Neural progenitor cell (in vitro differentiated cells): Measurements from ENCODE around the gene PDZK1IP1.

Source experiments
- EZH2 ChIP-seq: fragments of 200-600 bp; sonication (generic); IDR thresholded peaks from 2 replicates; pipeline ENCODE4 v1.6.1; 2017; ENCODE audit warnings: antibody characterized with exemption, mild to moderate bottlenecking, moderate library complexity
- EZH2phosphoT487 ChIP-seq: fragments of 200-600 bp; sonication (generic); IDR thresholded peaks from 2 replicates; pipeline ENCODE4 v1.6.1; 2017; ENCODE audit warnings: antibody characterized with exemption
- TF ChIP-seq, protein P1 (sequence below): fragments of 200-600 bp; sonication (generic); IDR thresholded peaks from 2 replicates; pipeline ENCODE4 v1.5.1; 2017; ENCODE audit warnings: antibody characterized with exemption, mild to moderate bottlenecking

DNA sequence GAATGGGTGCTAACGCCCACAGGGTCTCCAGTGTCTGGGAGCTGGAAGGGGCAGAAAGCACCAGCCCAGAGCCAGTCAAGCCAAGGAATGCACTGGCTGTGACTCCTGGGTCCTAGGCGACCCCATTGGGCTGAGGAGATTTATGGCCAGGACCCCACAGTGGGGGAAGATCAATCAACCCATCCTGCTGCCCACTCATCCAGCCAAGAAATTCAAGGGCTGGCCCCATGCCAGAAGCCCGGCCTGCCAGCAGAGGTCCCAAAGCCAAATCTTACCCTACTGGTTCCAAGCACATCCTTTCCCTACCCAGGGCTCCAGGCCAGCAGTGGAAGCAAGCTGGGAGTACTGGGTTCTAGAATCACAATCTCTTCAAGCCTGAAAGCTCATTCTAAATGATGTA, 6.8 kb upstream of the PDZK1IP1 start:
- TF ChIP-seq, protein P1, sequence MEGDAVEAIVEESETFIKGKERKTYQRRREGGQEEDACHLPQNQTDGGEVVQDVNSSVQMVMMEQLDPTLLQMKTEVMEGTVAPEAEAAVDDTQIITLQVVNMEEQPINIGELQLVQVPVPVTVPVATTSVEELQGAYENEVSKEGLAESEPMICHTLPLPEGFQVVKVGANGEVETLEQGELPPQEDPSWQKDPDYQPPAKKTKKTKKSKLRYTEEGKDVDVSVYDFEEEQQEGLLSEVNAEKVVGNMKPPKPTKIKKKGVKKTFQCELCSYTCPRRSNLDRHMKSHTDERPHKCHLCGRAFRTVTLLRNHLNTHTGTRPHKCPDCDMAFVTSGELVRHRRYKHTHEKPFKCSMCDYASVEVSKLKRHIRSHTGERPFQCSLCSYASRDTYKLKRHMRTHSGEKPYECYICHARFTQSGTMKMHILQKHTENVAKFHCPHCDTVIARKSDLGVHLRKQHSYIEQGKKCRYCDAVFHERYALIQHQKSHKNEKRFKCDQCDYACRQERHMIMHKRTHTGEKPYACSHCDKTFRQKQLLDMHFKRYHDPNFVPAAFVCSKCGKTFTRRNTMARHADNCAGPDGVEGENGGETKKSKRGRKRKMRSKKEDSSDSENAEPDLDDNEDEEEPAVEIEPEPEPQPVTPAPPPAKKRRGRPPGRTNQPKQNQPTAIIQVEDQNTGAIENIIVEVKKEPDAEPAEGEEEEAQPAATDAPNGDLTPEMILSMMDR = peak; percentile 12
- TF ChIP-seq EZH2phosphoT487 = no peak
- no peak for TF ChIP-seq EZH2
